Measurements from ENCODE around the gene GPC6.

DNA sequence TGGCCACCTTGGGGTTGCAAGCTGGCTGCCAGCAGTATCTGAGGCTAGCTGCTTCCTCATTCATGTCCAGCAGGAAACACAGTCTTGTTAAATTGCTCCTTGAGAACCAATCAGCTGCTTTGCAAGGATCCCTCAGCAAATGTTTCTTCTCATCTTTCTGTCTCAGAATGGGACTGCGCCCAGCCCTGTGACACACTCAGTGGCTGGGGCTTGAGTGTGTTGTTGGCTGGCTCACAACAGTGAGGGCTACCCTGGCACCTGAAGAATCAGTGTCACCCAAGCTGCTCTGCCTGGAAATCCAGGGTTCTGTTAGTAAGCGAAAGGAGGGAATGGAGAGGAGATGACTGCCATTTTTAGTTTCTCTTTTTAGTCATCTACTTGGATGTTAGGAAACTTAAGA is 935.7 kb downstream of the GPC6 start:
- TF ChIP-seq POLR2A (IDR thresholded peaks at IDR 0.05; ENCODE audit: low read depth, low read length) (no peak), TAF1 (IDR thresholded peaks at IDR 0.05; ENCODE audit: borderline replicate concordance, low read depth, low read length) (no peak)
